Liver (tissue), 9 donors: Measurements from ENCODE around the gene TSKU. TPM values are rescaled to one million over a fixed set of nuclear protein-coding genes. Genes with fewer than 3 reads are reported as not detected.

Source experiments
- DNase-seq: peaks from one replicate; pipeline ENCODE4 v3.0.0-alpha.2; 2017; ENCODE audit warnings: low spot score
- H3K27ac ChIP-seq, 2 donors: one replicate each; pipeline ENCODE4 v1.7.0; 2013; ENCODE audit warnings: inconsistent platforms in 2 of 2, low read length in 2 of 2, control low read depth in 1 of 2, low read depth in 1 of 2, mild to moderate bottlenecking in 1 of 2
- H3K27me3 ChIP-seq, 4 donors: one replicate each; pipeline versions ENCODE4 v1.6.1 to v1.7.0; 2013; ENCODE audit warnings: low read length in 3 of 4, inconsistent platforms in 1 of 4, mild to moderate bottlenecking in 1 of 4, moderate library complexity in 1 of 4; ENCODE audit not compliant: control insufficient read depth in 4 of 4, insufficient read depth in 4 of 4
- H3K36me3 ChIP-seq, 4 donors: one replicate each; pipeline versions ENCODE4 v1.6.1 to v1.7.0; 2013; ENCODE audit warnings: low read length in 3 of 4, mild to moderate bottlenecking in 3 of 4, low read depth in 1 of 4, moderate library complexity in 1 of 4; ENCODE audit not compliant: control insufficient read depth in 4 of 4, insufficient read depth in 3 of 4
- H3K4me1 ChIP-seq, 4 donors: one replicate each; pipeline versions ENCODE4 v1.6.1 to v1.7.0; 2013; ENCODE audit warnings: low read length in 3 of 4, mild to moderate bottlenecking in 3 of 4, moderate library complexity in 1 of 4; ENCODE audit not compliant: control insufficient read depth in 4 of 4, insufficient read depth in 4 of 4
- H3K4me3 ChIP-seq, 3 donors: one replicate each; pipeline versions ENCODE4 v1.6.1 to v1.7.0; 2013; ENCODE audit warnings: low read length in 3 of 3, control low read depth in 1 of 3, low read depth in 1 of 3, mild to moderate bottlenecking in 1 of 3
- H3K9ac ChIP-seq, 2 donors: one replicate each; pipeline ENCODE4 v1.7.0; 2013; ENCODE audit warnings: low read length in 2 of 2, mild to moderate bottlenecking in 2 of 2, moderate library complexity in 2 of 2, control low read depth in 1 of 2, low read depth in 1 of 2
- H3K9me3 ChIP-seq, 4 donors: one replicate each; pipeline versions ENCODE4 v1.6.1 to v1.7.0; 2013; ENCODE audit warnings: low read length in 3 of 4; ENCODE audit not compliant: control insufficient read depth in 4 of 4
- EGR1 ChIP-seq, 2 donors: IDR thresholded peaks; 2 replicates each; pipeline ENCODE4 v1.6.1; 2016 to 2018; ENCODE audit warnings: antibody characterized with exemption in 2 of 2, low read depth in 2 of 2
- FOXA1 ChIP-seq: IDR thresholded peaks from 2 replicates; pipeline ENCODE4 v1.6.1; 2016; ENCODE audit warnings: antibody characterized with exemption
- GABPA ChIP-seq, 2 donors: IDR thresholded peaks in 1 of 2; conservative IDR thresholded peaks in 1 of 2; 2 replicates each; pipeline ENCODE4 v1.6.1; 2016; ENCODE audit warnings: antibody characterized with exemption in 2 of 2, mild to moderate bottlenecking in 1 of 2, moderate library complexity in 1 of 2
- HNF4G ChIP-seq: IDR thresholded peaks from 2 replicates; pipeline ENCODE4 v1.6.1; 2016; ENCODE audit warnings: antibody characterized with exemption
- JUND ChIP-seq, 2 donors: IDR thresholded peaks; 2 replicates each; pipeline ENCODE4 v1.6.1; 2016; ENCODE audit warnings: antibody characterized with exemption in 2 of 2
- NR2F2 ChIP-seq: IDR thresholded peaks from 2 replicates; pipeline ENCODE4 v1.6.1; 2016; ENCODE audit warnings: antibody characterized with exemption
- RAD21 ChIP-seq, 2 donors: IDR thresholded peaks; 2 replicates each; pipeline ENCODE4 v1.6.1; 2016; ENCODE audit warnings: antibody characterized with exemption in 2 of 2, mild to moderate bottlenecking in 2 of 2
- RXRA ChIP-seq, 2 donors: IDR thresholded peaks; 2 replicates each; pipeline ENCODE4 v1.6.1; 2017 to 2018; ENCODE audit warnings: antibody characterized with exemption in 2 of 2, mild to moderate bottlenecking in 1 of 2
- SP1 ChIP-seq: IDR thresholded peaks from 2 replicates; pipeline ENCODE4 v1.6.1; 2018; ENCODE audit warnings: antibody characterized with exemption, mild to moderate bottlenecking
- TAF1 ChIP-seq: conservative IDR thresholded peaks from 2 replicates; pipeline ENCODE4 v1.6.1; 2016; ENCODE audit warnings: antibody characterized with exemption, mild to moderate bottlenecking
- YY1 ChIP-seq: IDR thresholded peaks from 2 replicates; pipeline ENCODE4 v1.6.1; 2016; ENCODE audit warnings: antibody characterized with exemption, mild to moderate bottlenecking
- WGBS: extraction: QIAGEN DNeasy Blood & Tissue Kit; methylation state at CpG from one replicate; pipeline ENCODE4 v1.1.7; 2013; 5-methylcytosine and 5-hydroxymethylcytosine counted together
- polyA plus RNA-seq, 2 donors: library from polyadenylated mRNA; stranded (reverse) in 1 of 2; unstranded in 1 of 2; fragments of 200-250 nt in 1 of 2; fragments of >200 nt in 1 of 2; fragmentation: Nextera tagmentation in 1 of 2; extraction: Ambion mirVana in 1 of 2; gene quantifications; one replicate each; pipeline versions ENCODE4 v1.2.1 to v1.2.3, GENCODE V29; 2013 to 2015
- total RNA-seq, 2 donors: library from RNA; depleted of rRNA; stranded (reverse); fragments of >200 nt; gene quantifications; one replicate each; pipeline ENCODE4 v1.2.3, GENCODE V29; 2014
- TF ChIP-seq, protein P1 (sequence below): IDR thresholded peaks from 2 replicates; pipeline ENCODE4 v1.6.1; 2016; ENCODE audit warnings: antibody characterized with exemption, mild to moderate bottlenecking
- TF ChIP-seq, protein P2 (sequence below): IDR thresholded peaks from 2 replicates; pipeline ENCODE4 v1.6.1; 2016; ENCODE audit warnings: antibody characterized with exemption
- TF ChIP-seq, protein P3 (sequence below): IDR thresholded peaks from 2 replicates; pipeline ENCODE4 v1.6.1; 2016; ENCODE audit warnings: antibody characterized with exemption
- TF ChIP-seq, protein P4 (sequence below): IDR thresholded peaks from 2 replicates; pipeline ENCODE4 v1.6.1; 2016; ENCODE audit warnings: antibody characterized with exemption
- donor health status: healthy.
- donor health status: healthy.
- donor health status: healthy.
- donor health status: healthy.
- donor health status: healthy.

Gene TSKU
- total and polyA plus RNA-seq, 4 donors = 3.3 to 492 (median 46.0) TPM

DNA sequence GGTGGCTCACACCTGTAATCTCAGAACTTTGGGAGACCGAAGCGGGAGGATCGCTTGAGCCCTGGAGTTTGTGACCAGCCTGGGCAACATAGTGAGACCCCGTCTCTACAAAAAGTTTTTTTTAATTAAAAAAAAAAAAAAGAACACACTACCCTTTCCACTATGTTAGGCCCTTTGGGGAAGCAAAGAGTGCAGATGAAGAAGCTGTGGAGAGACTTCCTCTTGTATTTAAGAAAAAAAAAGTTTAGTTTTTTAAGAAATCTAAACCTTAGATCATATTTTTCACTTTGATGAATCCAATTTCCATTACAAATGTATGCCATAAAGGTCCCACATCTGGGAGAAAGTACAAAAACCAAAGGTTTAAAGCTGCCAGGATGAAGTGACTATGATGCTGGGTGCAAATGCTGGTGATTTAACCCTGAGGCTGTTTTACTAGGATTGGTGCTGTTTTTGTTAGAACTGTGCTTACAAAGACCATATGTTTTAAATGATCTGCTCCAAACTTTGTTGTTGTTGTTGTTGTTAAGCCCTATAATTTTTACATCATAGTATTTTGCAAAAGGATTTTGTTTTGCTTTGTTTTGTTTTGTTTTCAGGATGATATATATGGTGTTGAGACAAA is 48.6 kb downstream of the TSKU start:
- no peak overlapping the region for H3K9ac ChIP-seq
- H3K4me3 ChIP-seq = no peak overlapping the region
- DNase-seq = no peak
- 96% methylated on average over 4 of the region's 4 CpGs for WGBS
- H3K36me3 ChIP-seq = no peaks in the 10 kb centered on the region
- H3K9me3 ChIP-seq = no peaks in the 10 kb centered on the region
- no peak overlapping the region for H3K27ac ChIP-seq
- H3K27me3 ChIP-seq = no peaks in the 10 kb centered on the region
- H3K4me1 ChIP-seq = peaks cover 0 to 5% (median 0%) of the 10 kb centered on the region in 4 donors
- TF ChIP-seq HNF4G = no peak
- TF ChIP-seq, protein P1, sequence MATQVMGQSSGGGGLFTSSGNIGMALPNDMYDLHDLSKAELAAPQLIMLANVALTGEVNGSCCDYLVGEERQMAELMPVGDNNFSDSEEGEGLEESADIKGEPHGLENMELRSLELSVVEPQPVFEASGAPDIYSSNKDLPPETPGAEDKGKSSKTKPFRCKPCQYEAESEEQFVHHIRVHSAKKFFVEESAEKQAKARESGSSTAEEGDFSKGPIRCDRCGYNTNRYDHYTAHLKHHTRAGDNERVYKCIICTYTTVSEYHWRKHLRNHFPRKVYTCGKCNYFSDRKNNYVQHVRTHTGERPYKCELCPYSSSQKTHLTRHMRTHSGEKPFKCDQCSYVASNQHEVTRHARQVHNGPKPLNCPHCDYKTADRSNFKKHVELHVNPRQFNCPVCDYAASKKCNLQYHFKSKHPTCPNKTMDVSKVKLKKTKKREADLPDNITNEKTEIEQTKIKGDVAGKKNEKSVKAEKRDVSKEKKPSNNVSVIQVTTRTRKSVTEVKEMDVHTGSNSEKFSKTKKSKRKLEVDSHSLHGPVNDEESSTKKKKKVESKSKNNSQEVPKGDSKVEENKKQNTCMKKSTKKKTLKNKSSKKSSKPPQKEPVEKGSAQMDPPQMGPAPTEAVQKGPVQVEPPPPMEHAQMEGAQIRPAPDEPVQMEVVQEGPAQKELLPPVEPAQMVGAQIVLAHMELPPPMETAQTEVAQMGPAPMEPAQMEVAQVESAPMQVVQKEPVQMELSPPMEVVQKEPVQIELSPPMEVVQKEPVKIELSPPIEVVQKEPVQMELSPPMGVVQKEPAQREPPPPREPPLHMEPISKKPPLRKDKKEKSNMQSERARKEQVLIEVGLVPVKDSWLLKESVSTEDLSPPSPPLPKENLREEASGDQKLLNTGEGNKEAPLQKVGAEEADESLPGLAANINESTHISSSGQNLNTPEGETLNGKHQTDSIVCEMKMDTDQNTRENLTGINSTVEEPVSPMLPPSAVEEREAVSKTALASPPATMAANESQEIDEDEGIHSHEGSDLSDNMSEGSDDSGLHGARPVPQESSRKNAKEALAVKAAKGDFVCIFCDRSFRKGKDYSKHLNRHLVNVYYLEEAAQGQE = no peak
- no peak for TF ChIP-seq TAF1
- no peak for TF ChIP-seq NR2F2
- TF ChIP-seq RAD21 (IDR thresholded peaks at IDR 0.05) = no peak
- no peak for TF ChIP-seq EGR1 (IDR thresholded peaks at IDR 0.05; ENCODE audit: low read depth in 2 of 2)

DNA sequence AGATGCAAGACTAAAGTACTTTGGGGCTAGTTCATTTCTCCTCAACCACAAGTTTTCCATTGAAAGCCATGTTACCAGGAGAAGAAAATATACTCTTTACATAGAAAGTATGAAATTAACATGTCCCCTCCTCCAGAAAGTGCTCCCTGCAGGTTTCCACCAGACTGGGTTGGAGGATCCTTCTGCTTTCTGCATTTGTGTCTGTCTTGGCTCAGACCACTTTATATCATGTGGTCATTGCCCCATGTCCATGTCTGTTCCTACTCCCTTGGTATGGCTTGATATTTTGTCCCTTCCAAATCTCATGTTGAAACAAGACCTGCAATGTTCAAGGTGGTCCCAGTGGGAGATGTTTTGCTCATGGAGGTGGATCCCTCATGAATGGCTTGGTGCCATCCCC is 49.2 kb downstream of the TSKU start:
- no peaks in the 10 kb centered on the region for H3K36me3 ChIP-seq
- H3K27ac ChIP-seq = no peak overlapping the region
- H3K4me3 ChIP-seq = no peak overlapping the region
- peaks cover 0 to 5% (median 0%) of the 10 kb centered on the region in 4 donors for H3K4me1 ChIP-seq
- TF ChIP-seq RXRA (IDR thresholded peaks at IDR 0.05) = no peak
- no peaks in the 10 kb centered on the region for H3K9me3 ChIP-seq
- no peak overlapping the region for H3K9ac ChIP-seq
- DNase-seq = no peak
- H3K27me3 ChIP-seq = no peaks in the 10 kb centered on the region

DNA sequence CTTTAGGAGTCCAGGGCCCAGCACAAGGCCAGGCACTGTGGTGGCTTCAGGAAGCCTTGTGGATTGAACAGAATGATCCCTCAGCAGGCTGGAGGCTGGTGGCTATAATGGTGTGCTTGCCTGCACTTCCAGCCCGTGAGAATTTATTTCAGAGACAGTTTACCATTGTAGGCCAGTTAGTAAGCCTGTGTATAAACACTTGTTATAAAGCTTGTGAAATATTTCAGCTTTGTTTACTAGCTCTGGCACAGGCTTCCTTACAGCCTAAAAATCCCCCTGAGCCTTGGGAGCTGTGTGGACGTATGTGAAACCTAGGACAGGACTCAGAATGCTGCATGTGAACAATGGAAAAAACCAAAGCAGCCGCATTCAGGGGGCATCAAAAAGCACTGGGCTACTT is 51.0 kb downstream of the TSKU start:
- Histone ChIP-seq H3K4me3 (no peak overlapping the region), H3K36me3 (no peaks in the 10 kb centered on the region), H3K9ac (no peak overlapping the region), H3K4me1 (peaks cover 0 to 5% (median 0%) of the 10 kb centered on the region in 4 donors), H3K9me3 (no peaks in the 10 kb centered on the region), H3K27ac (no peak overlapping the region), H3K27me3 (no peaks in the 10 kb centered on the region)
- TF ChIP-seq, protein P1 = no peak
- TF ChIP-seq, protein P2, sequence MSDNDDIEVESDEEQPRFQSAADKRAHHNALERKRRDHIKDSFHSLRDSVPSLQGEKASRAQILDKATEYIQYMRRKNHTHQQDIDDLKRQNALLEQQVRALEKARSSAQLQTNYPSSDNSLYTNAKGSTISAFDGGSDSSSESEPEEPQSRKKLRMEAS = no peak
- TF ChIP-seq HNF4G (no peak), FOXA1 (no peak), YY1 (no peak), NR2F2 (no peak), GABPA (IDR thresholded peaks at IDR 0.05 in 1 of 2, conservative IDR thresholded peaks at IDR 0.05 in 1 of 2) (no peak), TAF1 (no peak), EGR1 (IDR thresholded peaks at IDR 0.05; ENCODE audit: low read depth in 2 of 2) (no peak), JUND (IDR thresholded peaks at IDR 0.05) (no peak), RXRA (IDR thresholded peaks at IDR 0.05) (no peak), SP1 (no peak), RAD21 (IDR thresholded peaks at IDR 0.05) (no peak)
- TF ChIP-seq, protein P3, sequence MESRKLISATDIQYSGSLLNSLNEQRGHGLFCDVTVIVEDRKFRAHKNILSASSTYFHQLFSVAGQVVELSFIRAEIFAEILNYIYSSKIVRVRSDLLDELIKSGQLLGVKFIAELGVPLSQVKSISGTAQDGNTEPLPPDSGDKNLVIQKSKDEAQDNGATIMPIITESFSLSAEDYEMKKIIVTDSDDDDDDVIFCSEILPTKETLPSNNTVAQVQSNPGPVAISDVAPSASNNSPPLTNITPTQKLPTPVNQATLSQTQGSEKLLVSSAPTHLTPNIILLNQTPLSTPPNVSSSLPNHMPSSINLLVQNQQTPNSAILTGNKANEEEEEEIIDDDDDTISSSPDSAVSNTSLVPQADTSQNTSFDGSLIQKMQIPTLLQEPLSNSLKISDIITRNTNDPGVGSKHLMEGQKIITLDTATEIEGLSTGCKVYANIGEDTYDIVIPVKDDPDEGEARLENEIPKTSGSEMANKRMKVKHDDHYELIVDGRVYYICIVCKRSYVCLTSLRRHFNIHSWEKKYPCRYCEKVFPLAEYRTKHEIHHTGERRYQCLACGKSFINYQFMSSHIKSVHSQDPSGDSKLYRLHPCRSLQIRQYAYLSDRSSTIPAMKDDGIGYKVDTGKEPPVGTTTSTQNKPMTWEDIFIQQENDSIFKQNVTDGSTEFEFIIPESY = no peak
- TF ChIP-seq, protein P4, sequence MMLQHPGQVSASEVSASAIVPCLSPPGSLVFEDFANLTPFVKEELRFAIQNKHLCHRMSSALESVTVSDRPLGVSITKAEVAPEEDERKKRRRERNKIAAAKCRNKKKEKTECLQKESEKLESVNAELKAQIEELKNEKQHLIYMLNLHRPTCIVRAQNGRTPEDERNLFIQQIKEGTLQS = no peak
- WGBS = 86% methylated on average over 3 of the region's 3 CpGs
- no peak for DNase-seq
